Keratinocyte (primary cell): ENCODE data around the gene PLAAT5.

Source experiments
- EZH2 ChIP-seq: IDR thresholded peaks from one replicate; pipeline ENCODE4 v1.6.1; 2012; ENCODE audit warnings: inconsistent platforms, mild to moderate bottlenecking, low read length, moderate library complexity
- TF ChIP-seq, protein P1 (sequence below), 3 experiments: IDR thresholded peaks in 1 of 3; conservative IDR thresholded peaks in 1 of 3; optimal IDR thresholded peaks in 1 of 3; 2 replicates in 2 of 3; 3 replicates in 1 of 3; pipeline versions ENCODE3 to v1.5.1; 2011; ENCODE audit warnings: low read length in 3 of 3, mild to moderate bottlenecking in 3 of 3, moderate library complexity in 2 of 3, control low read depth in 1 of 3, inconsistent platforms in 1 of 3; ENCODE audit not compliant: insufficient read depth in 2 of 3; ENCODE audit errors: extremely low read depth in 1 of 3

- no peak for TF ChIP-seq EZH2
- TF ChIP-seq, protein P1, sequence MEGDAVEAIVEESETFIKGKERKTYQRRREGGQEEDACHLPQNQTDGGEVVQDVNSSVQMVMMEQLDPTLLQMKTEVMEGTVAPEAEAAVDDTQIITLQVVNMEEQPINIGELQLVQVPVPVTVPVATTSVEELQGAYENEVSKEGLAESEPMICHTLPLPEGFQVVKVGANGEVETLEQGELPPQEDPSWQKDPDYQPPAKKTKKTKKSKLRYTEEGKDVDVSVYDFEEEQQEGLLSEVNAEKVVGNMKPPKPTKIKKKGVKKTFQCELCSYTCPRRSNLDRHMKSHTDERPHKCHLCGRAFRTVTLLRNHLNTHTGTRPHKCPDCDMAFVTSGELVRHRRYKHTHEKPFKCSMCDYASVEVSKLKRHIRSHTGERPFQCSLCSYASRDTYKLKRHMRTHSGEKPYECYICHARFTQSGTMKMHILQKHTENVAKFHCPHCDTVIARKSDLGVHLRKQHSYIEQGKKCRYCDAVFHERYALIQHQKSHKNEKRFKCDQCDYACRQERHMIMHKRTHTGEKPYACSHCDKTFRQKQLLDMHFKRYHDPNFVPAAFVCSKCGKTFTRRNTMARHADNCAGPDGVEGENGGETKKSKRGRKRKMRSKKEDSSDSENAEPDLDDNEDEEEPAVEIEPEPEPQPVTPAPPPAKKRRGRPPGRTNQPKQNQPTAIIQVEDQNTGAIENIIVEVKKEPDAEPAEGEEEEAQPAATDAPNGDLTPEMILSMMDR (optimal IDR thresholded peaks at IDR 0.05 in 1 of 3, IDR thresholded peaks at IDR 0.05 in 1 of 3, conservative IDR thresholded peaks at IDR 0.05 in 1 of 3; ENCODE audit: extremely low read depth in 1 of 3, insufficient read depth in 2 of 3, low read length in 3 of 3), result no peak
Measured at GRCh38 chr11:63501236-63501635, 10.3 kb upstream of the PLAAT5 start.
